GM21360 (cell line): Measurements from ENCODE around the gene NSUN5.
"Not testable (repeated sequence)": the region's sequence is repeated elsewhere in the genome, so short reads cannot be mapped to it uniquely, and the experiment has no call there.

Experiments
- ATAC-seq: cut with Tn5 transposase; IDR thresholded peaks from one replicate; pipeline ENCODE4 v1.9.1; 2021; ENCODE audit warnings: mild to moderate bottlenecking, moderate library complexity; ENCODE audit not compliant: unreplicated experiment

Gene NSUN5

GRCh38 chr7:73297706-73298105 is 10.9 kb downstream of the NSUN5 start:
- ATAC-seq, result not testable (repeated sequence)

DNA sequence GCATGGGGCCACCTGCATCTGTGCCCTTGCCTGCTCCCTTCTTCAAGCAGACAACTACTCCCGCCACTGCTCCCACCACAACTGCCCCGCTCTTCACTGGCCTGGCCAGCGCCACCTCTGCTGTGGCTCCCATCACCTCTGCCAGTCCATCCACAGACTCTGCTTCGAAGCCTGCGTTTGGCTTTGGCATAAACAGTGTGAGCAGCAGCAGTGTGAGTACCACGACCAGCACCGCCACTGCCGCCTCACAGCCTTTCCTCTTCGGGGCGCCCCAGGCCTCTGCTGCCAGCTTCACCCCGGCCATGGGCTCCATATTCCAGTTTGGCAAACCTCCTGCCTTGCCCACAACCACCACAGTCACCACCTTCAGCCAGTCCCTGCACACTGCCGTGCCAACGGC is 11.4 kb downstream of the NSUN5 start:
- not testable (repeated sequence) for ATAC-seq

GRCh38 chr7:73277210-73277609 is 31.4 kb downstream of the NSUN5 start:
- ATAC-seq, result not testable (repeated sequence)

DNA sequence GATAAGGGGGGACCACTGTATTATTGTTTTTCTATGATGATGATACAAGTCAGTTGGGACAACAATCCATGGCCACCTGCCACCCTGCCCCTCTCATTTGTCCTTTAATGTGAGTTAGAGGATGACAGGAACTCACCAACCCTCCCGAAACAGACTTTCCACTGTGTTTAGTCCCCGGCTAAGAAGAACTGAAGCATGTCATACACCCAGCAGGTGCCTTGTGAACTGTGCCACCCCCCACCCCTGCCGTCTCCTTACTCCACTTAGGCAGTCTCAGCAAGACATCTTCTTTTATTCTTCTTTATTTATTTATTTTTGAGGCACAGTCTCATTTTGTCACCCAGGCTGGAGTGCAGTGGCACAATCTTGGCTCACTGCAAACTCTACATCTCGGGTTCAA is 40.8 kb downstream of the NSUN5 start:
- ATAC-seq, result not testable (repeated sequence)

GRCh38 chr7:73266719-73267368 is 41.8 kb downstream of the NSUN5 start:
- ATAC-seq, result peak; percentile 87

DNA sequence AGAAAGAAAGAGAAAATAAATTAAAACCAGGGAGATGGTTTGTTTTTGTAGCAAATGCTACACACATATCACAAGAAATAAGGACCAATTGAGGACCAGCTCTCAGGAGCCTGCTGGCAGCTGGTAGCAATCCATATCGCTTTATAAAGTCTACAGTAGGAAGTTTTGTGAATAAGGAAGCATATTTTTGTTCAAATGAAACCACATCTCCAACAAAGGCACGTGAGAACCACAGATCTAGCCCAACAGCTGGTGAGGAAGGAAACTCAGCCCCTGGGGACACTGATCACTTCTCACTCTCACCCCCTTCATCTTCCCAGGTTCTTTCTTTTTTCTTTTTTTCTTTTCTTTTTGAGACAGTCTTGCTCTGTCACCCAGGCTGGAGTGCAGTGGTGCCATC is 46.2 kb downstream of the NSUN5 start:
- not testable (repeated sequence) for ATAC-seq
